Prostate gland (tissue), 2 donors: ENCODE results near the gene GLG1.

ENCODE experiments used
- CTCF ChIP-seq, 4 experiments: fragments of 200-600 bp in 2 of 4; fragments of 450-650 bp in 2 of 4; sonication (generic) in 2 of 4; IDR thresholded peaks; 1 replicate in 3 of 4; 2 replicates in 1 of 4; pipeline ENCODE4 v1.5.1; 2016 to 2019; ENCODE audit warnings: antibody characterized with exemption in 4 of 4, mild to moderate bottlenecking in 2 of 4, moderate library complexity in 2 of 4
- POLR2A ChIP-seq: fragments of 450-650 bp; IDR thresholded peaks from one replicate; pipeline ENCODE4 v1.6.1; 2016; ENCODE audit warnings: antibody characterized with exemption, mild to moderate bottlenecking

- no peak for TF ChIP-seq POLR2A
- no peak for TF ChIP-seq CTCF (IDR thresholded peaks at IDR 0.05)
Measured at GRCh38 chr16:74521691-74522090, 85.2 kb downstream of the GLG1 start.
